HCT116 (cell line): ENCODE measurements around the gene PAX5. TPM values are rescaled to one million over a fixed set of nuclear protein-coding genes. Genes with fewer than 3 reads are reported as not detected.

Source experiments
- ATAC-seq: fragments of 200-7000 bp; cut with Tn5 transposase; 2 replicates; pipeline ENCODE4 v1.9.1; 2020; ENCODE audit warnings: mild to moderate bottlenecking, moderate library complexity
- BruUV-seq: library from RNA; stranded (reverse); fragments of 400-500 nt; replicated peaks from 2 replicates; lab custom pipeline; 2021; lab: Mats Ljungman, UMichigan
- CTCF ChIA-PET: fragments of 300-600 bp; sonication (Branson Sonifier 250); formaldehyde crosslinking; loops from one replicate; lab custom pipeline; 2021; ENCODE audit warnings: antibody characterized with exemption; lab: Charles Lee
- POLR2A ChIA-PET: fragments of 300-600, 350-600 bp; sonication (Branson Sonifier 250); formaldehyde crosslinking; loops from one replicate; lab custom pipeline; 2021; ENCODE audit warnings: antibody characterized with exemption; lab: Charles Lee
- RAD21 ChIA-PET, 2 experiments: fragments of 300-600 bp; sonication (Branson Sonifier 250); formaldehyde crosslinking; loops; one replicate each; lab custom pipeline; 2023; ENCODE audit warnings: low total read pairs in 2 of 2; ENCODE audit not compliant: uncharacterized antibody in 2 of 2, unreplicated experiment in 2 of 2, low non-redundant PET in 1 of 2; lab: Charles Lee
- DNase-seq: peaks from one replicate; pipeline ENCODE4 v3.0.0-alpha.2; 2010; ENCODE audit warnings: low read depth, low spot score
- H2AFZ ChIP-seq: fragments of 200-600 bp; shearing (Covaris generic), sonication (generic); 2 replicates; pipeline ENCODE4 v1.6.1; 2017; ENCODE audit warnings: low read depth, mixed run types, mixed read lengths, antibody characterized with exemption, low read length; ENCODE audit not compliant: poor library complexity, severe bottlenecking
- H3K27ac ChIP-seq: 2 replicates; pipeline ENCODE4 v1.5.1; 2012; ENCODE audit warnings: low read depth, low read length
- H3K27me3 ChIP-seq: fragments of 200-600 bp; sonication (generic); 2 replicates; pipeline ENCODE4 v1.6.1; 2016; ENCODE audit warnings: mixed run types, low read length, mixed read lengths; ENCODE audit not compliant: insufficient read depth
- H3K36me3 ChIP-seq, 2 experiments: fragments of 200-500 bp in 1 of 2; fragments of 200-600 bp in 1 of 2; sonication (Bioruptor generic) in 1 of 2; sonication (generic) in 1 of 2; 2 replicates each; pipeline versions ENCODE4 v1.5.1 to v1.6.1; 2014 to 2016; ENCODE audit warnings: low read length in 2 of 2, inconsistent platforms in 1 of 2, mixed read lengths in 1 of 2, mixed run types in 1 of 2; ENCODE audit not compliant: insufficient read depth in 2 of 2, control insufficient read depth in 1 of 2
- H3K4me1 ChIP-seq, 2 experiments: fragments of 200-600 bp in 1 of 2; sonication (generic) in 1 of 2; 2 replicates each; pipeline versions ENCODE4 v1.5.1 to v1.6.1; 2012 to 2017; ENCODE audit warnings: low read length in 2 of 2, inconsistent platforms in 1 of 2, mild to moderate bottlenecking in 1 of 2, mixed read lengths in 1 of 2, mixed run types in 1 of 2, moderate library complexity in 1 of 2; ENCODE audit not compliant: insufficient read depth in 2 of 2, control insufficient read depth in 1 of 2
- H3K4me2 ChIP-seq: fragments of 200-600 bp; sonication (generic); 2 replicates; pipeline ENCODE4 v1.6.1; 2017; ENCODE audit warnings: mixed run types, low read length, mixed read lengths
- H3K4me3 ChIP-seq, 2 experiments: fragments of 200-600 bp in 1 of 2; sonication (generic) in 1 of 2; replicated peaks in 1 of 2; 2 replicates each; pipeline ENCODE4 v1.5.1; 2011 to 2016; ENCODE audit warnings: low read length in 2 of 2, control low read depth in 1 of 2, low read depth in 1 of 2, mild to moderate bottlenecking in 1 of 2, mixed read lengths in 1 of 2, mixed run types in 1 of 2
- H3K79me2 ChIP-seq: fragments of 200-600 bp; sonication (generic); 2 replicates; pipeline ENCODE4 v1.6.1; 2017; ENCODE audit warnings: mild to moderate bottlenecking, mixed run types, low read length, moderate library complexity, mixed read lengths; ENCODE audit not compliant: insufficient read depth
- H3K9ac ChIP-seq: fragments of 200-600 bp; sonication (generic); 2 replicates; pipeline ENCODE4 v1.6.1; 2016; ENCODE audit warnings: low read length, mixed read lengths
- H3K9me2 ChIP-seq: fragments of 200-600 bp; sonication (generic), shearing (Covaris generic); 2 replicates; pipeline ENCODE4 v1.6.1; 2017; ENCODE audit warnings: mixed run types, mild to moderate bottlenecking, moderate library complexity; ENCODE audit not compliant: insufficient read depth
- H3K9me3 ChIP-seq, 2 experiments: fragments of 200-500 bp in 1 of 2; fragments of 200-600 bp in 1 of 2; sonication (Bioruptor generic) in 1 of 2; sonication (generic) in 1 of 2; 2 replicates each; pipeline ENCODE4 v1.6.1; 2014 to 2017; ENCODE audit warnings: low read length in 2 of 2, mixed read lengths in 2 of 2, inconsistent platforms in 1 of 2, low read depth in 1 of 2, mild to moderate bottlenecking in 1 of 2, mixed run types in 1 of 2, moderate library complexity in 1 of 2; ENCODE audit not compliant: control insufficient read depth in 1 of 2, insufficient read depth in 1 of 2
- H4K20me1 ChIP-seq: fragments of 200-600 bp; sonication (generic), shearing (Covaris generic); 2 replicates; pipeline ENCODE4 v1.6.1; 2017; ENCODE audit warnings: mixed run types, mild to moderate bottlenecking, moderate library complexity; ENCODE audit not compliant: insufficient read depth
- ATF3 ChIP-seq: IDR thresholded peaks from 2 replicates; pipeline ENCODE4 v1.6.1; 2012
- CBX3 ChIP-seq: IDR thresholded peaks from 2 replicates; pipeline ENCODE4 v1.6.1; 2012; ENCODE audit warnings: low read depth
- CTCF ChIP-seq, 3 experiments: fragments of 200-600 bp in 1 of 3; sonication (generic) in 1 of 3; IDR thresholded peaks in 2 of 3; conservative IDR thresholded peaks in 1 of 3; 2 replicates each; pipeline ENCODE4 v1.5.1; 2012 to 2017; ENCODE audit warnings: low read depth in 2 of 3, low read length in 2 of 3, antibody characterized with exemption in 1 of 3, borderline replicate concordance in 1 of 3, control low read depth in 1 of 3, mild to moderate bottlenecking in 1 of 3, mixed read lengths in 1 of 3, mixed run types in 1 of 3, moderate library complexity in 1 of 3; ENCODE audit not compliant: insufficient read depth in 1 of 3
- EGR1 ChIP-seq: IDR thresholded peaks from 2 replicates; pipeline ENCODE4 v1.6.1; 2012; ENCODE audit warnings: low read depth
- ELF1 ChIP-seq: IDR thresholded peaks from 2 replicates; pipeline ENCODE4 v1.6.1; 2012; ENCODE audit warnings: low read depth, borderline replicate concordance
- EZH2phosphoT487 ChIP-seq: fragments of 200-600 bp; IDR thresholded peaks from 2 replicates; pipeline ENCODE4 v1.6.1; 2018; ENCODE audit warnings: antibody characterized with exemption, borderline replicate concordance
- FOSL1 ChIP-seq: IDR thresholded peaks from 2 replicates; pipeline ENCODE4 v1.6.1; 2012; ENCODE audit warnings: low read depth
- MAX ChIP-seq: IDR thresholded peaks from 2 replicates; pipeline ENCODE4 v1.6.1; 2012
- POLR2A ChIP-seq: IDR thresholded peaks from 2 replicates; pipeline ENCODE4 v1.7.0; 2011; ENCODE audit warnings: borderline replicate concordance; ENCODE audit not compliant: insufficient read depth, insufficient read length; ENCODE audit errors: extremely low read depth
- POLR2AphosphoS5 ChIP-seq: IDR thresholded peaks from 2 replicates; pipeline ENCODE4 v1.6.1; 2011; ENCODE audit warnings: mild to moderate bottlenecking, low read depth, low read length, moderate library complexity
- RAD21 ChIP-seq: IDR thresholded peaks from 2 replicates; pipeline ENCODE4 v1.6.1; 2012; ENCODE audit warnings: low read depth, mild to moderate bottlenecking
- REST ChIP-seq: IDR thresholded peaks from 2 replicates; pipeline ENCODE4 v1.6.1; 2012; ENCODE audit warnings: low read depth
- SRF ChIP-seq: IDR thresholded peaks from 2 replicates; pipeline ENCODE4 v1.6.1; 2012; ENCODE audit warnings: low read depth
- TCF7L2 ChIP-seq: IDR thresholded peaks from 2 replicates; pipeline ENCODE4 v1.7.0; 2011; ENCODE audit warnings: borderline replicate concordance, inconsistent platforms; ENCODE audit not compliant: insufficient read depth, insufficient read length; ENCODE audit errors: extremely low read depth
- YY1 ChIP-seq: IDR thresholded peaks from 2 replicates; pipeline ENCODE4 v1.6.1; 2011; ENCODE audit warnings: low read length, low read depth, moderate library complexity, mild to moderate bottlenecking; ENCODE audit not compliant: insufficient replicate concordance; ENCODE audit errors: extremely low read depth
- ZFX ChIP-seq: fragments of 450-650 bp; IDR thresholded peaks from 2 replicates; pipeline ENCODE4 v1.6.1; 2017
- ZNF274 ChIP-seq: fragments of 200-500 bp; sonication (Bioruptor generic); IDR thresholded peaks from 2 replicates; pipeline ENCODE4 v1.6.1; 2014; ENCODE audit warnings: mild to moderate bottlenecking, low read depth, low read length, inconsistent platforms
- intact Hi-C: fragments of 100-400 bp; cut with micrococcal nuclease; formaldehyde crosslinking; loops from 2 replicates; pipeline ENCODE4 v1.10.0; 2022
- total RNA-seq: library from RNA; stranded (reverse); gene quantifications from one replicate; pipeline ENCODE4 v1.2.1, GENCODE V29; 2021; ENCODE audit not compliant: unreplicated experiment
- TF ChIP-seq, protein P1 (sequence below): IDR thresholded peaks from 2 replicates; pipeline ENCODE4 v1.6.1; 2011; ENCODE audit warnings: mild to moderate bottlenecking, low read length, moderate library complexity; ENCODE audit not compliant: insufficient replicate concordance; ENCODE audit errors: extremely low read depth

Gene PAX5
- total RNA-seq, 1 experiment from 2014 or later = 0.17 TPM

- H3K4me2 ChIP-seq = no peak overlapping the region
- ChIA-PET POLR2A (no interaction called here), CTCF (no interaction called here), RAD21 (no interaction called here)
- H3K27me3 ChIP-seq = peaks cover 7% of the 10 kb centered on the region; the same call in 1 of the 2 replicates
- no peak for TF ChIP-seq REST
- no peak for TF ChIP-seq FOSL1
- TF ChIP-seq ZNF274 = no peak
- TF ChIP-seq MAX = no peak
- TF ChIP-seq CBX3 = no peak
- TF ChIP-seq EGR1 = no peak
- TF ChIP-seq ATF3 = no peak
- no peak for TF ChIP-seq CTCF (IDR thresholded peaks at IDR 0.05 in 2 of 3, conservative IDR thresholded peaks at IDR 0.05 in 1 of 3; ENCODE audit: borderline replicate concordance in 1 of 3, insufficient read depth in 1 of 3, low read depth in 2 of 3, low read length in 2 of 3)
- no peak for TF ChIP-seq ELF1
- TF ChIP-seq RAD21 = no peak
- TF ChIP-seq, protein P1, sequence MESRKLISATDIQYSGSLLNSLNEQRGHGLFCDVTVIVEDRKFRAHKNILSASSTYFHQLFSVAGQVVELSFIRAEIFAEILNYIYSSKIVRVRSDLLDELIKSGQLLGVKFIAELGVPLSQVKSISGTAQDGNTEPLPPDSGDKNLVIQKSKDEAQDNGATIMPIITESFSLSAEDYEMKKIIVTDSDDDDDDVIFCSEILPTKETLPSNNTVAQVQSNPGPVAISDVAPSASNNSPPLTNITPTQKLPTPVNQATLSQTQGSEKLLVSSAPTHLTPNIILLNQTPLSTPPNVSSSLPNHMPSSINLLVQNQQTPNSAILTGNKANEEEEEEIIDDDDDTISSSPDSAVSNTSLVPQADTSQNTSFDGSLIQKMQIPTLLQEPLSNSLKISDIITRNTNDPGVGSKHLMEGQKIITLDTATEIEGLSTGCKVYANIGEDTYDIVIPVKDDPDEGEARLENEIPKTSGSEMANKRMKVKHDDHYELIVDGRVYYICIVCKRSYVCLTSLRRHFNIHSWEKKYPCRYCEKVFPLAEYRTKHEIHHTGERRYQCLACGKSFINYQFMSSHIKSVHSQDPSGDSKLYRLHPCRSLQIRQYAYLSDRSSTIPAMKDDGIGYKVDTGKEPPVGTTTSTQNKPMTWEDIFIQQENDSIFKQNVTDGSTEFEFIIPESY = no peak
- no peak for TF ChIP-seq SRF
- no peak for TF ChIP-seq EZH2phosphoT487
- TF ChIP-seq YY1 = no peak
- no peak for TF ChIP-seq TCF7L2
- TF ChIP-seq ZFX = no peak
- TF ChIP-seq POLR2A = no peak
- TF ChIP-seq POLR2AphosphoS5 = no peak
- H3K36me3 ChIP-seq = no peaks in the 10 kb centered on the region
- DNase-seq (no peak), ATAC-seq (no peak)
- no TSS peak for BruUV-seq
- H3K4me3 ChIP-seq = no peak overlapping the region
- no peak overlapping the region for H2AFZ ChIP-seq
- H3K79me2 ChIP-seq = no peaks in the 10 kb centered on the region
- H3K9me2 ChIP-seq = no peaks in the 10 kb centered on the region
- no peaks in the 10 kb centered on the region for H4K20me1 ChIP-seq
- no peaks in the 10 kb centered on the region for H3K9me3 ChIP-seq
- H3K4me1 ChIP-seq = peaks cover 0 to 18% of the 10 kb centered on the region in 2 experiments; a peak in 2 of 4 replicates
- no peak overlapping the region for H3K9ac ChIP-seq
- intact Hi-C loops = no loop called here
- H3K27ac ChIP-seq = no peak overlapping the region
Measured at GRCh38 chr9:36930941-36931340, 103.1 kb downstream of the PAX5 start.
